Measurements from ENCODE around the gene BCKDHB.

Gene BCKDHB

GRCh38 chr6:80325742-80326141 lies 219.3 kb downstream of the BCKDHB start:
- no peak overlapping the region for H3K27ac ChIP-seq
- TF ChIP-seq ZFX (IDR thresholded peaks at IDR 0.05) (no peak), CTCF (conservative IDR thresholded peaks at IDR 0.05) (no peak)

- no peak for TF ChIP-seq CTCF (conservative IDR thresholded peaks at IDR 0.05)
- no peak for TF ChIP-seq ZFX (IDR thresholded peaks at IDR 0.05)
These were observed 222.2 kb downstream of the BCKDHB start for GRCh38 chr6:80328652-80329051.

GRCh38 chr6:80329496-80329895 lies 223.0 kb downstream of the BCKDHB start:
- no peak overlapping the region for H3K27ac ChIP-seq
- TF ChIP-seq ZFX (IDR thresholded peaks at IDR 0.05) (no peak), CTCF (conservative IDR thresholded peaks at IDR 0.05) (no peak)

More at GRCh38 chr6:80328652-80329051, 222.2 kb downstream of the BCKDHB start:
- H3K27ac ChIP-seq = no peak overlapping the region

- TF ChIP-seq CTCF (conservative IDR thresholded peaks at IDR 0.05) (no peak), ZFX (IDR thresholded peaks at IDR 0.05) (no peak)
- no peak overlapping the region for H3K27ac ChIP-seq
These were observed 224.5 kb downstream of the BCKDHB start for GRCh38 chr6:80330961-80331360.

- TF ChIP-seq ZFX (IDR thresholded peaks at IDR 0.05) (no peak), CTCF (conservative IDR thresholded peaks at IDR 0.05) (no peak)
- H3K27ac ChIP-seq = no peak overlapping the region
These were observed 225.1 kb downstream of the BCKDHB start for GRCh38 chr6:80331522-80331921.

GRCh38 chr6:80331974-80332373 lies 225.5 kb downstream of the BCKDHB start:
- TF ChIP-seq CTCF (conservative IDR thresholded peaks at IDR 0.05) = no peak
- H3K27ac ChIP-seq = no peak overlapping the region

- TF ChIP-seq CTCF (conservative IDR thresholded peaks at IDR 0.05) (no peak), ZFX (IDR thresholded peaks at IDR 0.05) (no peak)
- no peak overlapping the region for H3K27ac ChIP-seq
These were observed 226.9 kb downstream of the BCKDHB start for GRCh38 chr6:80333342-80333741.
